Peyer's patch (tissue), 4 donors: ENCODE results near the gene MYH11.

ENCODE experiments used
- CTCF ChIP-seq, 6 experiments: fragments of 450-650 bp in 4 of 6; fragments of 200-600 bp in 2 of 6; sonication (generic) in 1 of 6; IDR thresholded peaks; one replicate each; pipeline ENCODE4 v1.5.1; 2017 to 2019; ENCODE audit warnings: antibody characterized with exemption in 6 of 6, mild to moderate bottlenecking in 3 of 6, moderate library complexity in 1 of 6
- POLR2A ChIP-seq, 2 donors: fragments of 450-650 bp; IDR thresholded peaks; one replicate each; pipeline ENCODE4 v1.5.1; 2017; ENCODE audit warnings: antibody characterized with exemption in 2 of 2, mild to moderate bottlenecking in 2 of 2, moderate library complexity in 2 of 2

- TF ChIP-seq CTCF (IDR thresholded peaks at IDR 0.05) (no peak), POLR2A (IDR thresholded peaks at IDR 0.05) (no peak)
Measured at GRCh38 chr16:15854061-15854460, 2.8 kb downstream of the MYH11 start.
